DOHH2 (cell line): ENCODE results near the gene SPHK1.

Experiments
- CTCF ChIP-seq: fragments of 200-600 bp; sonication (generic); IDR thresholded peaks from one replicate; pipeline ENCODE4 v1.5.1; 2014; ENCODE audit warnings: antibody characterized with exemption, mild to moderate bottlenecking, low read depth, low read length; ENCODE audit not compliant: poor library complexity, severe bottlenecking
- EZH2phosphoT487 ChIP-seq: fragments of 200-600 bp; sonication (generic); IDR thresholded peaks from 2 replicates; pipeline ENCODE4 v1.6.1; 2017; ENCODE audit warnings: borderline replicate concordance, mild to moderate bottlenecking, antibody characterized with exemption, low read length, moderate library complexity, mixed read lengths

GRCh38 chr17:76421044-76421407 lies 36.6 kb downstream of the SPHK1 start:
- no peak for TF ChIP-seq CTCF
- no peak for TF ChIP-seq EZH2phosphoT487
